ENCODE data around the gene AGGF1. TPM values are rescaled to one million over a fixed set of nuclear protein-coding genes. Genes with fewer than 3 reads are reported as not detected.

AGGF1 gene
- total RNA-seq, 1 donor from 2014 or later: 22.3 TPM

DNA sequence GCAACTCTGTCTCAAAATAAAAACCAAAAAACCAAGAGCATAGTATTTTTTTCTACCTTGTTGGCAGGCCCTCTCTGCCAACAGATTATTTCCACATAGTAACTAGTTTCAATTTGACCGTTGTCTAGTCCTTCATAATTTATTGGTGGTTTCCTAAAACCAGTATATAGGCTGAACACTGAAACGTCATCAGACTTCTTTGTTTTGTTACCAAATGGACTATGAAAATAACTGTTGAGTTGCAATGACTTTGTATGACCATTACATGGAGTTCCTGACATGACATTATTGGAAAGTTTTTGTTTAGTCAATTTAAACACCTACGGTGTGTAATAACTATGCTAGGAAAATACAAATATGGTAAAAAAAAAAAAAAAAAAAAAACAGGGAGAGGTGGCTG, 1.7 kb downstream of the AGGF1 start:
- Histone ChIP-seq H3K4me1 (peaks cover 11% of the 10 kb centered on the region), H3K27ac (no peak overlapping the region), H3K36me3 (peaks cover 29% of the 10 kb centered on the region), H3K4me3 (peak overlapping the region; percentile 94), H3K27me3 (no peaks in the 10 kb centered on the region), H3K9me3 (no peaks in the 10 kb centered on the region)
- TF ChIP-seq, protein P1, sequence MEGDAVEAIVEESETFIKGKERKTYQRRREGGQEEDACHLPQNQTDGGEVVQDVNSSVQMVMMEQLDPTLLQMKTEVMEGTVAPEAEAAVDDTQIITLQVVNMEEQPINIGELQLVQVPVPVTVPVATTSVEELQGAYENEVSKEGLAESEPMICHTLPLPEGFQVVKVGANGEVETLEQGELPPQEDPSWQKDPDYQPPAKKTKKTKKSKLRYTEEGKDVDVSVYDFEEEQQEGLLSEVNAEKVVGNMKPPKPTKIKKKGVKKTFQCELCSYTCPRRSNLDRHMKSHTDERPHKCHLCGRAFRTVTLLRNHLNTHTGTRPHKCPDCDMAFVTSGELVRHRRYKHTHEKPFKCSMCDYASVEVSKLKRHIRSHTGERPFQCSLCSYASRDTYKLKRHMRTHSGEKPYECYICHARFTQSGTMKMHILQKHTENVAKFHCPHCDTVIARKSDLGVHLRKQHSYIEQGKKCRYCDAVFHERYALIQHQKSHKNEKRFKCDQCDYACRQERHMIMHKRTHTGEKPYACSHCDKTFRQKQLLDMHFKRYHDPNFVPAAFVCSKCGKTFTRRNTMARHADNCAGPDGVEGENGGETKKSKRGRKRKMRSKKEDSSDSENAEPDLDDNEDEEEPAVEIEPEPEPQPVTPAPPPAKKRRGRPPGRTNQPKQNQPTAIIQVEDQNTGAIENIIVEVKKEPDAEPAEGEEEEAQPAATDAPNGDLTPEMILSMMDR (IDR thresholded peaks at IDR 0.05): no peak
- ATAC-seq (no peak), DNase-seq (no peak)
- intact Hi-C loops (cut with DNase I): no loop called here

DNA sequence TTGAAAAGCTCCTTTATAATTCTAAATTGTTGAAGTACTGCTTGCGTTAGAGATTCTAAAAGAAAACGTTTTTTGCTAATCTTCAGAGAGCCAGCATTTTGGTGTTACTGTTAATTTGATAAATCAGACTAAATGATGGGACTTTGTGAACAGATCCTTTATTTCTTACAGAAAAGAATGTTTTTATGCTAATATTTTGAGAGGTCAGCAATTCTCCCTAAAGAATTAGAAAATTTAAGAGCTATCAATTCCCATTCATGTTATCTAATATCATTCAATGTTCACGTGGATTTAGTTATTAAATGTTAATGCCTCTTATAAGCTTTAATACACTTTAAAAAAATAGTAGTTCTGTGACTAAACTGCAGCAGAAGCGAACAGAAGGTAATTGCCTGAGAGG, 2.4 kb downstream of the AGGF1 start:
- no peaks in the 10 kb centered on the region for H3K9me3 ChIP-seq
- intact Hi-C loops (cut with DNase I): no loop called here
- no peak overlapping the region for H3K27ac ChIP-seq
- ATAC-seq (no peak), DNase-seq (no peak)
- H3K36me3 ChIP-seq: peaks cover 36% of the 10 kb centered on the region
- H3K4me1 ChIP-seq: peaks cover 11% of the 10 kb centered on the region
- no peaks in the 10 kb centered on the region for H3K27me3 ChIP-seq
- no peak overlapping the region for H3K4me3 ChIP-seq
- TF ChIP-seq, protein P1 (IDR thresholded peaks at IDR 0.05): no peak

DNA sequence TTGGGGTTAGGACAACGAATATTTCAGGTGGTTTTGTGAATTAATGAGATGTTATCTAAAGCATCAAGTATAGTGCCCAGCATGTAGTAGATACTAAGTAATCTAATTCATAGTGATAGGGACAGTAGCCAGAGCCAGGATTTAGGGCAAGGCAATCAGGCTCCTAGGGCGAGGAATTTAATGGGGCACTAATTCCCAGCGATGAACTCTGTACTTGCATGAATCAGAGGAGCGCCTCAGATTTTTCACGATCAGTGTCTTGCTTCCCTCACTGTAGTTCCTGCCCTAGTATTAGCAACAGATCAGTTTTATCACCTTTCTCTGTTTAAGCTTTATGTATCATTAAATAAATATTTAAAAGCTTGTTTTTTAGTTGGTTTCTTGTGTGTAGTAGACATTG, 3.1 kb downstream of the AGGF1 start:
- no peaks in the 10 kb centered on the region for H3K9me3 ChIP-seq
- DNase-seq (no peak), ATAC-seq (no peak)
- H3K36me3 ChIP-seq: peaks cover 42% of the 10 kb centered on the region
- TF ChIP-seq, protein P1 (IDR thresholded peaks at IDR 0.05): no peak
- H3K27me3 ChIP-seq: no peaks in the 10 kb centered on the region
- H3K27ac ChIP-seq: no peak overlapping the region
- H3K4me1 ChIP-seq: peaks cover 11% of the 10 kb centered on the region
- intact Hi-C loops (cut with DNase I): no loop called here
- no peak overlapping the region for H3K4me3 ChIP-seq

DNA sequence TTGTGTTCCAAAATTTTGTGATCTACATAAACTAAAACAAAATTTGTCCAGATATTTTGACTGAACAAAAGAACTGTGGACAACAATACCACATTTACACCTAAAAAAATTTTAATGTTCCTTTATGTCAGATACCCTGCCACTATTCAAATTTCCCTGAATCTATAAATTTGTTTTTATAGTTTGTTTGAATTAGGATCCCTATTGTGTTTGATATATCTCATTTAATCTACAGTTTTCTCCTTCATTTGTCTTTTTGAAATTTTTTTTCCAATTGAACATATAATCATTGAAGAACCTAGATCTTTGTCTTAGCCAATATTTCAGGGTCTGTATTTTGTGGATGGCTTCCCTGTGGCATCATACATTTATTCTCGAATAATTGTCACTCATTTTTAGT, 5.7 kb downstream of the AGGF1 start:
- Histone ChIP-seq H3K27me3 (no peaks in the 10 kb centered on the region), H3K4me3 (no peak overlapping the region), H3K4me1 (peaks cover 10% of the 10 kb centered on the region), H3K9me3 (no peaks in the 10 kb centered on the region), H3K27ac (no peak overlapping the region), H3K36me3 (peaks cover 68% of the 10 kb centered on the region)
- ATAC-seq (no peak), DNase-seq (no peak)
- TF ChIP-seq, protein P1 (IDR thresholded peaks at IDR 0.05): no peak
- intact Hi-C loops (cut with DNase I): no loop called here

DNA sequence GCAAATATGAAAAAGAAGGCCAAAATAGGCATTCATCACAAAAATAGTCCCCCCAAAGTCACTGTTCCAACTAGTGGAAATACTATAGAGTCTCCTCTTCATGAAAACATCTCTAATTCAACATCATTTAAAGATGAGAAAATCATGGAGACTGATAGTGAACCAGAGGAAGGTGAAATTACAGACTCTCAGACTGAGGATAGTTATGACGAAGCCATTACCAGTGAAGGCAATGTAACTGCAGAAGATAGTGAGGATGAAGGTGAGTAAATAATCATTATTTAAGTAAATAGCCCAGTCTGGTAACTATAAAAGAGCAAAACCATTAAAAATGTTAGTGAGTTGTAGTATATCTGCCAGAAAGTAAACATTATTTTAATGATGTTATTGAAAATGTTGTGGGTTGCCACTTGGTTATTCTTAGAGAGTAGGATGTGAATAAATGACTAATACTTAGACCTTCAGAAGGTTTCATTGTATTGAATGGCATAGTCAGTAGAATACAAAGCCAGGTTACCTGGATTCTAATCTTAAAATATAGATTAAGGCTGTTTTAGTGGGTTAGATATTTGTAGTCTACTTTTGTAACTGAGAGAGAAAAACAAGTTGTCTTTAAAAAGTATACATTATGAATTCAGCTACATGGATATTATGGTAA, 16.3 kb downstream of the AGGF1 start:
- Histone ChIP-seq H3K27me3 (no peaks in the 10 kb centered on the region), H3K9me3 (no peaks in the 10 kb centered on the region), H3K4me1 (no peaks in the 10 kb centered on the region), H3K27ac (no peak overlapping the region), H3K4me3 (no peak overlapping the region), H3K36me3 (peaks cover 48% of the 10 kb centered on the region)
- intact Hi-C loops (cut with DNase I): no loop called here
- no peak for ATAC-seq
- DNase-seq: no peak
- TF ChIP-seq, protein P1 (IDR thresholded peaks at IDR 0.05): no peak

DNA sequence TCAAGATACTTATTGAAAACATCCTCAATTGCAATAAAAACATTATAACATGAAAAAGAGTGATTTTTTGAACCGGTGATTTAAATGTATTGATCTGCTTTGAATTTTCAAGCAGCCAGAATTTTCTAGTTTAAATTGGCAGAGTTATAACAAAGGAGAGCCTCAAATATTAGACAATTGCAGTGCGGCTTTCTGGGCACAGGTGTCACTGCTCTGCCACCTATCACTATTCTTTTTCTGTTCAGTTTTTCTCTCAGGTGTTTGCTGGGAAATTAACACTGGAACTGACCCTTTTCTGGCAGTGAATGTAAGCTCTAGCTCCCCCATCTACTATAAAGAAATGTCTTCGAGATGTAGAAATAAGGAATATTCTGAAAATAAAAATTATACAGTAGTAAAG, 33.8 kb downstream of the AGGF1 start:
- ATAC-seq: no peak
- TF ChIP-seq, protein P1 (IDR thresholded peaks at IDR 0.05): no peak
- H3K9me3 ChIP-seq: no peaks in the 10 kb centered on the region
- H3K4me3 ChIP-seq: no peak overlapping the region
- peaks cover 64% of the 10 kb centered on the region for H3K36me3 ChIP-seq
- H3K4me1 ChIP-seq: no peaks in the 10 kb centered on the region
- H3K27me3 ChIP-seq: no peaks in the 10 kb centered on the region
- intact Hi-C loops (cut with DNase I): no loop called here
- H3K27ac ChIP-seq: no peak overlapping the region
- no peak for DNase-seq
